Measurements from ENCODE around the gene RCOR3.

- TF ChIP-seq CTCF (IDR thresholded peaks at IDR 0.05; ENCODE audit: low read length) (no peak), EZH2phosphoT487 (IDR thresholded peaks at IDR 0.05; ENCODE audit: low read length) (no peak), EZH2 (optimal IDR thresholded peaks at IDR 0.05; ENCODE audit: low read depth, low read length) (no peak)
These were observed 76.5 kb downstream of the RCOR3 start for GRCh38 chr1:211335522-211336157.

Measured in MM.1S (cell line).